ENCODE measurements around the gene E2F1.
A peak's percentile ranks its signal among the peaks of the same experiment; 100 is the strongest.

E2F1 gene

GRCh38 chr20:33670715-33671499 lies 15.3 kb downstream of the E2F1 start:
- no peak for DNase-seq

GRCh38 chr20:33669873-33670640 lies 16.1 kb downstream of the E2F1 start:
- no peak for DNase-seq

- DNase-seq, result no peak
Measured at GRCh38 chr20:33669224-33669623, 17.0 kb downstream of the E2F1 start.

- DNase-seq, result no peak
Measured at GRCh38 chr20:33668466-33669155, 17.6 kb downstream of the E2F1 start.

GRCh38 chr20:33667676-33668465 lies 18.3 kb downstream of the E2F1 start:
- DNase-seq, result peak; percentile 79

GRCh38 chr20:33667245-33667675 lies 18.9 kb downstream of the E2F1 start:
- DNase-seq, result peak; percentile 41

- peak; percentile 85 for DNase-seq
Measured at GRCh38 chr20:33666293-33667244, 19.6 kb downstream of the E2F1 start, which contains the start of gene ACTL10. ACTL10 (plus strand) TSS chr20:33666943; CDS start chr20:33667498, 555 bp downstream.

- DNase-seq, result no peak
Measured at GRCh38 chr20:33664762-33665144, 21.4 kb downstream of the E2F1 start.

- DNase-seq, result no peak
Measured at GRCh38 chr20:33664085-33664761, 22.0 kb downstream of the E2F1 start.

GRCh38 chr20:33663161-33664084 lies 22.8 kb downstream of the E2F1 start:
- DNase-seq, result peak; percentile 84

- DNase-seq, result no peak
Measured at GRCh38 chr20:33662172-33662571, 24.0 kb downstream of the E2F1 start, which contains the start of gene C20orf144. C20orf144 (plus strand) TSS chr20:33662327; CDS start chr20:33662346, 19 bp downstream.

- no peak for DNase-seq
Measured at GRCh38 chr20:33660685-33661058, 25.5 kb downstream of the E2F1 start.

GRCh38 chr20:33660035-33660684 lies 26.0 kb downstream of the E2F1 start:
- DNase-seq, result no peak

GRCh38 chr20:33659341-33660034 lies 26.7 kb downstream of the E2F1 start:
- DNase-seq, result no peak

- no peak for DNase-seq
Measured at GRCh38 chr20:33658929-33659328, 27.3 kb downstream of the E2F1 start.

GRCh38 chr20:33658510-33658909 lies 27.7 kb downstream of the E2F1 start:
- DNase-seq, result no peak

GRCh38 chr20:33657704-33658095 lies 28.5 kb downstream of the E2F1 start:
- no peak for DNase-seq

Measured in stimulated activated CD4-positive, alpha-beta T cell treated with anti-CD3 and anti-CD28 coated beads, Interleukin-4, amount 100 ng/mL, for 24 hours (primary cell).